ENCODE results near the gene ADAP1.

ADAP1 gene

GRCh38 chr7:895451-896052 is 58.9 kb downstream of the ADAP1 start:
- DNase-seq (ENCODE audit: low spot score) = no peak

- DNase-seq (ENCODE audit: low spot score) = no peak
Observed at GRCh38 chr7:894927-895450, 59.5 kb downstream of the ADAP1 start.

- no peak for DNase-seq (ENCODE audit: low spot score)
Observed at GRCh38 chr7:894164-894867, 60.2 kb downstream of the ADAP1 start.

- DNase-seq (ENCODE audit: low spot score) = no peak
Observed at GRCh38 chr7:893686-894085, 60.8 kb downstream of the ADAP1 start.

- DNase-seq (ENCODE audit: low spot score) = no peak
Observed at GRCh38 chr7:892648-893593, 61.6 kb downstream of the ADAP1 start.

GRCh38 chr7:891805-892204 is 62.7 kb downstream of the ADAP1 start:
- no peak for DNase-seq (ENCODE audit: low spot score)

GRCh38 chr7:891291-891690 is 63.2 kb downstream of the ADAP1 start:
- no peak for DNase-seq (ENCODE audit: low spot score)

- DNase-seq (ENCODE audit: low spot score) = no peak
Observed at GRCh38 chr7:890868-891267, 63.6 kb downstream of the ADAP1 start.

GRCh38 chr7:889391-889790 is 65.1 kb downstream of the ADAP1 start:
- no peak for DNase-seq (ENCODE audit: low spot score)

GRCh38 chr7:889025-889390 is 65.5 kb downstream of the ADAP1 start:
- DNase-seq (ENCODE audit: low spot score) = no peak

- no peak for DNase-seq (ENCODE audit: low spot score)
Observed at GRCh38 chr7:888081-889024, 66.1 kb downstream of the ADAP1 start.

GRCh38 chr7:887488-887820 is 67.0 kb downstream of the ADAP1 start:
- no peak for DNase-seq (ENCODE audit: low spot score)

GRCh38 chr7:886626-887487 is 67.6 kb downstream of the ADAP1 start:
- DNase-seq (ENCODE audit: low spot score) = no peak

- DNase-seq (ENCODE audit: low spot score) = no peak
Observed at GRCh38 chr7:885893-886625, 68.4 kb downstream of the ADAP1 start.

- no peak for DNase-seq (ENCODE audit: low spot score)
Observed at GRCh38 chr7:885261-885892, 69.1 kb downstream of the ADAP1 start.

GRCh38 chr7:884191-885003 is 70.1 kb downstream of the ADAP1 start:
- DNase-seq (ENCODE audit: low spot score) = no peak

GRCh38 chr7:883055-884021 is 71.1 kb downstream of the ADAP1 start:
- DNase-seq (ENCODE audit: low spot score) = peak; percentile 45

Measured in globus pallidus (tissue), 1 donor.